D341Med (cell line): ENCODE data around the gene POC1A.

Experiments used
- DNase-seq: peaks from one replicate; pipeline ENCODE4 v3.0.0; 2012; ENCODE audit warnings: low spot score

POC1A gene

DNA sequence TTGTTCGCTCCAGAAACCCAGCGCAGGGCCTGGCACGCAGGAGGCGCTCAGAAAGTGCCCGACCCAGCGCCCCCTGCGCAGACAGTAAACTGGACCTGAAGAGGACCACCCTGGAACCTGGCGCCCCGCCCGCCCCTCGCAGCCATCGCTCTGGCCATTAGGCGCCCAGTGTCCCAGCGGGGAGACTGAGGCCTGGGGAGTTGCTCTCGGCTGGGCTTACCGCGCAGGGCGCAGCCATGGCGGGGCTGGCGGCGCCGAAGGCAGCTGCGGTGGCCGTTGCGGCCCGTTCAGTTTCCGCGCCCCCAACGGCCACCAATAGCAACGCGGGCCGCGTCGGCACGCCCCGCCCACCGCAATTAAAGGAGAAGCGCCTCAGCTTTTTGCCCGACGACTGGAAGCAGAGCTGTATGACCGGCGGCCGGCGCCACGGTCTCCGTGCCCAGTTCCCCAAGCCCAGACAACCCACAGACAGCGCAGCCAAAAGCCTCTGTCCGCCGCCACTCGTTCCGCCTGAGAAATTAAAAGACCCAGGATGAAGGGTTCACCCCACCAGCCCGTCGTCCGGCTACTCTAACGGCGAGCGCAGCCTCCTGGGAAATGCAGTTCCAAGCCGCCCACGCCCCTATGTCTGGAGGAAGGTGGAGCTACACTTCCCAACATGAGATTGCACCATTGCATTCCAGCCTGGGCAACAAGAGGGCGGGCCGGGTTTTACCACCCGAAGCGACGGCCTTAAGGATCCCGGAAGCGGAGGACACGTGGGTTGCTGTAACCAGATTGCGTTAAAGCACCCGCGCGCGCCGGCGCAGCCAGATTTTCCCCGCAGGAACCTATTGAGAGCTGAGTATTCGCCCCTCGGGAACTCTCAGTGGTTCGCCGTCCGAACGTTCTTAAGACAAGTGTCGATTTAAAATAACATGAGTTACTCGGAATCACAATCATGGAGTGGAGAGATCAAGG is at the start of gene POC1A:
Gene POC1A, minus strand, starts transcription at position 289 of the 960 bp plus-strand sequence. Its CDS starts 51 bp downstream, at position 238.
- DNase-seq: peak; percentile 96

DNA sequence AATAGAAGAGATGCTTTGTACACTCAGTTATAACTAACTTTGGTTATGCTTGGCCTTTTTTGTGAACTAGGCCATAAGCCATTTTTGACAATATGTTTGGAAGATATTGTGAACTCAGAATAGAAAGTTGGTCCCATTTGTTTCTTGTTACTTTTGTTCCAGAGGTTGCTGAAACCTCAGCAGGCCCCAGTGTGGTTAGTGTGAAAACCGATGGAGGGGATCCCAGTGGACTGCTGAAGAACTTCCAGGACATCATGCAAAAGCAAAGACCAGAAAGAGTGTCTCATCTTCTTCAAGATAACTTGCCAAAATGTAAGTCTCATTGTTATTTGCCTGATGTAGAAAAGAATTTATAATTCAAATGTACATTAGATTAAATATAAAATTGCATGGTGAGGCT is 49.5 kb upstream of the POC1A start:
- no peak for DNase-seq

DNA sequence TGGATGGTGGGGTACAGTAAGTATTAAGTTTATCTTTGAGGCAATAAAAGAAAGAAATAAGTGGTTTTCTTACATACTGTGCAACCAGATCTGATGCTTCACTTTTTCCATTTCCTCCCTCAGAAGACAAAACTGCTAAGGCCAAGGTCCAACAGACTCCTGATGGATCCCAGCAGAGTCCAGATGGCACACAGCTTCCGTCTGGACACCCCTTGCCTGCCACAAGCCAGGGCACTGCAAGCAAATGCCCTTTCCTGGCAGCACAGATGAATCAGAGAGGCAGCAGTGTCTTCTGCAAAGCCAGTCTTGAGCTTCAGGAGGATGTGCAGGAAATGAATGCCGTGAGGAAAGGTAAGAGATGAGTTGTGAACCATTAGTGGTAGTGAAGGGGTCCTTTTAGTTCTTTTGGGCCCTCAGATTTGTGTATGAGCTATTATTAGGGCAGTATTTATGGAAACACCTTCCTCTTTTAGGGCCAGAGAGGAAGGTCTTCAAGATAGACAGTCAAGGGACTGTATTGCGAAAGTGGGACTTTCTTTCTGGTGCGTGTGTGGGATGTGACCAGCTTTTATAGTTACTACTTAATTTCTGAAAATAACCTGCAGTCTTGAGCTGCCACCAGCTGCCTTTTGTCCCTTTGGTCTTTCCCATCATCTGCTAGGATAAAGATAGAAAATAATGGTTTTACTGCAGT is 48.3 kb upstream of the POC1A start:
- DNase-seq: no peak

DNA sequence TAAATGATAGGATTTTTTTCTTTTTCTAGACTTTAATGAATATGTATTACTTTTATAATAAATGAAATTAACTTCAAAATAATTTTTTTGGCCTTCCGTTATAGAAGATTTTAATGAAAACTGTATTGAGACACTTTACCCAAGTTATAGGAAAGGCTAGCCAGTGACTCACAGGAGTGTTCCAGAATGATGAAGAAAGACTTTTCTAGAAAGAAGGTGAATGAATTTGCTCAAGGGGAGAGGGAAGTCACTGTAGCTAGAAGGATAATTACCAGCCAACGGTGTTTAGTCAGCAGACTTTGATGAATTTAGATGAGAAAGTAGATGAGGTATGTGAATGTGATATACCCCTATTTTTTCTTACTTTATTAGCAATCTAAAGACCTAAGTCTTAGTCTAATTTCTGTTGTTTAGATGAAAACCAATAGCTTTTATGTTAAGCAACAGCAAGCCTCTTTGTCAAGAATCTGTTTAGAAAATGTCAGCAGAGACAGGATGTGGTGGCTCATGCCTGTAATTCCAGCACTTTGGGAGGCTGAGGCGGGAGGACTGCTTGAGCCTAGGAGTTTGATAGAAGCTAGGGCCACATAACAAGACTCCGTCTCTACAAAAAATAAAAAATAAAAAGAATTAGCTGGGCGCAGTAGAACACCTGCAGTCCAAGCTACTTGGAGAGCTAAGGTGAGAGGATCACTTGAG is 46.9 kb upstream of the POC1A start:
- DNase-seq: no peak

DNA sequence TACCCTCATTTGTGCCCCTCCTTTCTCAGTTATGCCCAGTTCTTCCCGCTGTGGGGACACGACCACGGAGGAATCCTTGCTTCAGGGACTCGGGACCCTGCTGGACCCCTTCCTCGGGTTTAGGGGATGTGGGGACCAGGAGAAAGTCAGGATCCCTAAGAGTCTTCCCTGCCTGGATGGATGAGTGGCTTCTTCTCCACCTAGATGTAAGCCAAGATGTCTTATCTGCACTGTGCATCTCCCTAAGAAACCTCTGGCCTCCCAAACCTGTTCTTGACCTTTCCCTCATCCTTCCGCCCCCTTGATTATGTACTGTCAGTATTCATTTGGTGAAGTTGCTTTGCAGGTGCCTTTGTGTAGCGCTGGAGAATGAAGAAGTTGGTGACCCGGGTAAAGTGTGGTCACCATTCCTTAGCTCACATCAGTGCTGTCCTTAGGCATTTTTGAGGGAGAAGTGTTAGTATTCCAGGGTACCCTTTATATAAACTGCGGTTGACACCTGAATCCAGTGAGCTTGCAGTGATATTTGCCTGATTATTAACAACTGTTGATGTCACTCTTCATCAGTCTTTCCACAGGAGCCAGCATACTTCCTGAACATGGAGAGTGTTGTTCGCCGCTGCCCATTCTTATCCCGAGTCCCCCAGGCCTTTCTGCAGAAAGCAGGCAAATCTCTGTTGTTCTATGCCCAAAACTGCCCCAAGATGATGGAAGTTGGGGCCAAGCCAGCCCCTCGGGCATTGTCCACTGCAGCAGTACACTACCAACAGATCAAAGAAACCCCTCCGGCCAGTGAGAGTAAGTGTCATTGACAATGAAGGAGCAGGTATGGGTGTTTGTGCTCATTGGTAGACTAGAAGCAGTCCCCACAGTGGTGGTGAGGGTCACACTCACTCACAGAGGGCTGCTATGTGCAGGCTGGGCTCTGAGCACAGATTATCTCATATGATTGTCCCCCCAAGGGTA is 44.7 kb upstream of the POC1A start:
- no peak for DNase-seq

- DNase-seq: peak; percentile 100
These were observed 43.8 kb upstream of the POC1A start, which contains the start of gene ALAS1 for GRCh38 chr3:52197842-52198625. Gene ALAS1, plus strand, starts transcription at chr3:52198160. Its CDS starts 1,082 bp downstream, at chr3:52199242.

DNA sequence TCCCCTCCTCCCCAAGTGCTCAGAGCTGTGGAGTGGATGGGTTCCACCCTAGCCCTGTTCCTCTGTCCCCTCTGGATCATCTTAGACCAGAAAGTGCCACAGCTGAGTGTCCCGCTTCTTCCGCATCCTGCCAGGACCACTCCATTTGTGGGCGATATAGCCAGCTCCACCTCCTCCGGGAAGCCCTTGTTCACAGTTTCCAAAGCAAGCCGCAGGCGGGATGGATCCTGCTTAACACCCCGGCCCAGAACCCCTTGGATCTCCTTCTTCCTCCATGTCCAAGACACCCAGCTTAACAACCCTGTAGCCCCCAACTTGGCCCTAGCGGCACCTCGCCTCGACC is 43.2 kb upstream of the POC1A start:
- no peak for DNase-seq

- DNase-seq: no peak
These were observed 42.8 kb upstream of the POC1A start for GRCh38 chr3:52196977-52197376.

- no peak for DNase-seq
These were observed 41.7 kb upstream of the POC1A start for GRCh38 chr3:52195823-52196331.

DNA sequence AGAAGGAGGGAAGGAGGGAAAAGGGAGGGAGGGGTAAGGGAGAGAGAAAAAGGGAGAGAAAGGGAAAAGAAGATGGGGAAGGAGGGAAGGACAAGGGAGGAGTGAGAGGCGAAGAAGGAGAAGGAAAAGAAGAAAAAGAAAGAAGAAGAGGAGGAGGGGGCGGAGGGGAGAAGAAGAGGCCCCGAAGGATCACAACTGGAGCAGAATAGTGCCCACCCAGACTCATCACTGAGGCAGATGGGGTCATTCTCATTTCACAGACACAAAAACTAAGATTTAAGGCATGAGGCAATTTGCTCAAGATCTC is 41.0 kb upstream of the POC1A start:
- no peak for DNase-seq

- no peak for DNase-seq
These were observed 40.5 kb upstream of the POC1A start for GRCh38 chr3:52194485-52195290.

- DNase-seq: no peak
These were observed 38.8 kb upstream of the POC1A start for GRCh38 chr3:52193065-52193464.

GRCh38 chr3:52191663-52192062 is 37.4 kb upstream of the POC1A start:
- DNase-seq: no peak

- DNase-seq: no peak
These were observed 36.3 kb upstream of the POC1A start for GRCh38 chr3:52190294-52191074.

DNA sequence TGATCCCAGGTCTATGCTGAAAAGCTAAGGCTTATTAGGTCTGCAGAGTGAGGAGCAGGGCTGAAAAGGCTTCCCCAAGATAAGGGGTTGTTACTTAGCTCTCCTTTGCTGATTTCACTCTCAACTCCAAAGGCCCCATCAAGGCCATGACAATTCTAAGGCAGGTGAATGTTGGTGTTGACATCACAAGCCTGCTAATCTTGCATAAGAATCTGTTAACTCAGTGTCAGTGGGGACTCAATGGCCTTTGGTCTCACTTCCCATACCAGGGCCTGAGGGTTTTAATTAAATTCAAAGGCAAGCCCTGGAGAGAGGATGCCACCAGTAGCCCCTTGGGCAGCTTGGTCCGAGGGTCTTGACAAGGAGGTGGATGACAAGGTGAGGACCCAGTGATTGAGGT is 34.3 kb upstream of the POC1A start:
- no peak for DNase-seq

DNA sequence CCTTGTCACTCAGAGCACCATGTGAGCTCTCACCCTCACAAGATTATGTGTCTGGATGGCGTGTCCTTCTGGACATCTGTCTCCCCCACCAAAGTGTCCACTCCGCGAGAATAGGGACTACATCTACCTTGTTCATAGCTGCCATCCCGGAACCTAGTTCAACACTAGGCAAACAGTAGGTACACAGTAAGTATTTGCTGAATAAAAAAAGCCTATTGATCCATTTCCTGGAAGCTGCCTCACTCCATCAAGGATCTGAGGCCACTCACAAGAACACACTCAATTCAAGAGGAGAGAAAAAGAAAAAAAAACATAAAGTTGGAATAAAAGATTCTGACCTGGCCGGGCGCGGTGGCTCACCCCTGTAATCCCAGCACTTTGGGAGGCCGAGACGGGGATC is 32.5 kb upstream of the POC1A start:
- no peak for DNase-seq

- no peak for DNase-seq
These were observed 31.6 kb upstream of the POC1A start for GRCh38 chr3:52185837-52186236.

- no peak for DNase-seq
These were observed 31.1 kb upstream of the POC1A start for GRCh38 chr3:52185311-52185710.

- no peak for DNase-seq
These were observed 30.5 kb upstream of the POC1A start for GRCh38 chr3:52184690-52185089.
